Activated T-helper 2 cell treated with anti-CD3 and anti-CD28 coated beads, Interferon-gamma antibody, Interleukin-2, Interleukin-4, amounts not matched to agents 10 μg/mL and 5 μg/mL and 100 μg/mL, durations not matched to agents 14 hours and 24 hours and 36 hours (primary cell): ENCODE measurements around the gene CPED1. TPM values are rescaled to one million over a fixed set of nuclear protein-coding genes. Genes with fewer than 3 reads are reported as not detected.
"Not testable (repeated sequence)": the region's sequence is repeated elsewhere in the genome, so short reads cannot be mapped to it uniquely, and the experiment has no call there.

Source experiments
- DNase-seq: peaks from one replicate; pipeline ENCODE4 v3.0.0; 2021; ENCODE audit warnings: low spot score
- H3K27ac Mint-ChIP-seq: one replicate; pipeline ENCODE4 v1.8.0; 2021; ENCODE audit warnings: mixed read lengths
- H3K27me3 Mint-ChIP-seq: one replicate; pipeline ENCODE4 v1.8.0; 2021; ENCODE audit warnings: low read depth, mixed read lengths
- H3K36me3 Mint-ChIP-seq: one replicate; pipeline ENCODE4 v1.8.0; 2021; ENCODE audit warnings: low read depth, mixed read lengths
- H3K4me1 Mint-ChIP-seq: one replicate; pipeline ENCODE4 v1.8.0; 2021; ENCODE audit warnings: low read depth, mixed read lengths
- H3K4me3 Mint-ChIP-seq: one replicate; pipeline ENCODE4 v1.8.0; 2021; ENCODE audit warnings: low read depth, mild to moderate bottlenecking, moderate library complexity, mixed read lengths
- H3K9me3 Mint-ChIP-seq: one replicate; pipeline ENCODE4 v1.8.0; 2021; ENCODE audit warnings: mixed read lengths
- intact Hi-C: fragments of 100-400 bp; cut with micrococcal nuclease; formaldehyde crosslinking; loops from one replicate; pipeline ENCODE4 v1.15.1; 2023
- total RNA-seq: library from RNA; stranded (reverse); gene quantifications from 2 replicates; pipeline ENCODE4 v1.2.3, GENCODE V29; 2022

CPED1 gene
- total RNA-seq, 1 donor from 2014 or later = not detected

DNA sequence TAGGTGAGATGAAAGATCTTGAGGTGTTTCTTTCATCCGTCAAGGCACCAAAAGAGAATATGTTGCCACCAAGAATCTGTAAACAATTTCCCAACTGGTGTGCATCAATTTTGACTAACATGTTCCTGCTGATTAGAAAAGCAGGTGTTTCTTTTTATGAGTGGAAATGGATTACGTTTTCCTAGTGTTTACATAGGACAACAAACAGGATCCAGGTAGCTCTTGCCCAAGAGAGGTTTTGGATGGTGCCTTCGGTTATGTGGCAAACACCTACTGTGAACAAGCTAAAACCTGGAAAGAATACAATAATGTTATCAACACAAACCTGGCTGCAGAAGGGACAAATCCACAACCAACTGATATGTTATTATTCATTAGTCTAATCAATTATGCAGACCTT is 286.7 kb downstream of the CPED1 start:
- H3K4me3 Mint-ChIP-seq = no peak overlapping the region
- H3K27ac Mint-ChIP-seq = no peak overlapping the region
- no peaks in the 10 kb centered on the region for H3K9me3 Mint-ChIP-seq
- DNase-seq = no peak
- H3K36me3 Mint-ChIP-seq = no peaks in the 10 kb centered on the region
- intact Hi-C loops = no loop called here
- peaks cover 7% of the 10 kb centered on the region for H3K27me3 Mint-ChIP-seq
- H3K4me1 Mint-ChIP-seq = peaks cover 52% of the 10 kb centered on the region

DNA sequence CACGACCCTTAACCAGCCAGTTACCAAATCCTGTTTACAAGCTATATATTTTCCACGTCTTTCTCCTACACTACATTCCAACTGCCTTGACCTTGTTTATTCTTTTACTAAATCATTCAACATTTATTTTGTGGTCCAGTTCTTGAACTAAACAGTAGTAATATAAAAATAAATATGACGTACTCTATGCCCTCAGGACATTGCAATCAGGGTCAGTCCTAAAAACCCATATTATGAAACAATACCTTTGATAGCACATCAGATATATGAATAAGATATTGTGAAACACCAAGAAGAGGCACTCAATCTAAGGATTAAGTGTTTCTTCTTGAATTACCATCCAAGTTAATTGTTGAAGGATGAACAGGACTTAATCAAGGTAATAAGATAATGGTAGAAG is 287.8 kb downstream of the CPED1 start:
- Mint-ChIP-seq H3K4me1 (peaks cover 50% of the 10 kb centered on the region), H3K27me3 (peaks cover 7% of the 10 kb centered on the region), H3K9me3 (no peaks in the 10 kb centered on the region), H3K36me3 (no peaks in the 10 kb centered on the region), H3K4me3 (no peak overlapping the region), H3K27ac (no peak overlapping the region)
- no peak for DNase-seq
- intact Hi-C loops = no loop called here

DNA sequence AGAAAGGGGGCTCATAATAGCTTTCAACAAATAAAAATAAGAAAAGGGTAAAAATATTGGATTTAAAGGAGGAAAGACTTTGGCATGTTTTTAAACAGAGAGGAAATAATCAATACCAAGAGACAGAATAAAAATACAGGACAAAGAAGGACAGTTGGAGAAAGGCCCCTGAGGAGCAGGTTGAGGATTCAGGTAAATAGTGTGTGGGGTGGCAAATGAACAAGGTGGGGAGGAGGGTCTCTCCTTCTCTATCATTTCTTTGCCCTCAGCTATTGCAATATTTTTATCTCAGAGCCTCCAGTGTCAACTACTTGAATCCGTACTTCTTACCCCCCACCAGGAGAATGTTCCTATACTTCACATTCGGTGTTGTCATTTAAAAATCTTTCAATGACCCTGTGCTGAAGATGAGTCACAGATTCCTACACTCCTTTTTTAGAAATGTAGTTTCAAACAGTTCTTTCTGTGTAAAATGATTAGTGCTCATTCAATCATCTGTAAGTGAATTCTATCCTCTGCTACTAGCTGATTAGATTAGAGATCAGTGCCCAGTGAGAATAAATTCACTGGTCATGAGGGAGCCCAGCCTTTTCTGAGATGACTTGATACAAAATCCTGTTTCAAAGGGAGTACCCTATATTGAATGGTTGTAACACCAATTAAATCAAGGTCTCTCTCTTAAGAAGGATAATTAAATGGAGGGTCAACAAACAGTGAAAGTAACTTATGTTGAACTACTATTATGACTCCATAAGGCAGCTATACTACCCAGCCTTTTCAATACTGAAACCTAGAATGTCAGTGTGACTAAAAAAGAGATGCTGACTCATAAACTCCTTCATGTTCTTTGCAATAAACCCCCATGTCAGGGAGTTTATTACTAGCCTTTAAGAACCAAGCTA is 289.9 kb downstream of the CPED1 start:
- Mint-ChIP-seq H3K36me3 (no peaks in the 10 kb centered on the region), H3K27ac (peak overlapping the region; percentile 79), H3K27me3 (peaks cover 7% of the 10 kb centered on the region), H3K9me3 (no peaks in the 10 kb centered on the region), H3K4me3 (no peak overlapping the region), H3K4me1 (peaks cover 37% of the 10 kb centered on the region)
- intact Hi-C loops = loop anchor here (1.0 to 2.0 kb wide), 11 partner anchors 7 to 328 kb away; partner anchors contain the start of genes FAM3C and ING3
- no peak for DNase-seq

DNA sequence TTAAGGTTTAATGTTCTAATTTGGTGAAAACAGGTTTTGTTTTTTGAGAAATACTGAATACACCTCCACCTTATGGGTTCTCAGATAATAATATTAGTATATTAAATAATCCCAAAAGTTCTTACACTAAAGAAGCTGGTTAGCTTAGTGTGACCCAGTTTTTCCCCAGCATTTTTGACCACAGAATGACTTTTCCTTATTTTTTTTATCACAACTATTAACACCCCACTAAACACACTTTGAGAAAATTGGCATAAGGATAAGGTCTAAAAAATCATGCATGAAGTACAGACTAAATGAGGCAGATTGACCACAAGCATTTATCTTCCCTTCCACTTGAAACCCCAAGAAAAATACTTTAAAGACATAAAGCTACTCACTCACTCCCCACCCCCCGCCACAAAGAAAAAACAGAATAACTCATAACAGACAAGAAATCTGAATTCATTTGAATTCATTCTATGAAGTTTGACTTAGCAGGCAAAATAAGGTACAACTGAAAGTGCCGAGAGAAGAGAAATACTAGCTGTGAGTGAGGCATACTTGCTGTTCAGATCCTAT is 290.6 kb downstream of the CPED1 start:
- no peak for DNase-seq
- Mint-ChIP-seq H3K27ac (peak overlapping the region; percentile 73), H3K27me3 (peaks cover 7% of the 10 kb centered on the region), H3K4me1 (peaks cover 34% of the 10 kb centered on the region), H3K4me3 (peak overlapping the region; percentile 3), H3K36me3 (no peaks in the 10 kb centered on the region), H3K9me3 (peaks cover 5% of the 10 kb centered on the region)
- intact Hi-C loops = loop anchor here (1.0 to 2.0 kb wide), 9 partner anchors 8 to 328 kb away; partner anchors contain the start of genes FAM3C and ING3

DNA sequence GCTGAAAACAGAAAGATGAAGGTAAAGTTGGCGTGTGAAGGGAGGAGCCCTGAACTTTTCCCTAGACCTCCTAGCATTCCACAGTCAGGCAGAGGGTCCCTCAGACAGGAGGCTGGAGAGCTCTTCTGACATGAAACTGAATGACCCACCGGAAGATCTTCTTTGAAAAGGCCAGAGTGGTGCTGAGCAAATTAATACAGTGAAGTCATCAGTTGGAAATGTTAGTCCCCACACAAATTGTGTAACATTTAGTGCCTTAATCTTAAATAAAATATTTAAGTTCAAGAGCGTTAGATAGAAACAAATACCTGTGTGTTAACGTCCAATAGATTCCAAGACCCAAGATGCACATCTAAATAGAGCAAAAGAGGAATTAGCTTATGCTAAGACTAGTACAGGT is 291.3 kb downstream of the CPED1 start:
- Mint-ChIP-seq H3K9me3 (peaks cover 10% of the 10 kb centered on the region), H3K4me3 (no peak overlapping the region), H3K36me3 (no peaks in the 10 kb centered on the region), H3K27me3 (peaks cover 7% of the 10 kb centered on the region), H3K27ac (no peak overlapping the region), H3K4me1 (peaks cover 34% of the 10 kb centered on the region)
- DNase-seq = no peak
- intact Hi-C loops = loop anchor here (1.0 to 2.0 kb wide), 9 partner anchors 7 to 329 kb away; partner anchors contain the start of genes FAM3C and ING3

DNA sequence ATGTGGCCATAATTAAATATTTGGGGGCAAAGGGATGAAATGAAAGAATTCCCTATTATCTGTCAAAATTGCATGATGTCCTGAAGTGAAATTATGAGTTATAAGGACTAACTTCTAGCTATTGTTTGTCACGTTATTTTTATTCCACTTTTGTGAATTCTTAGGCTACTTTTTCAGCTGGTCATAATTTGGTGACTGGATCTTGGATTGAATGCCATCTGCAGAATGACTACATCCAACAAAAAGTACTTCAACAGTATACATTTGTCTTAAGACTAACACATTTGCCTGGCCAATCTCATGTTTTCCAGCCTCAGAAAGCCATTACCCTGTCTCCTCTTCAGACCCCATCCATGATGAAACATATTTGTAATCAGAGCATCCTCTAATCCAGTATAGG is 292.1 kb downstream of the CPED1 start:
- no peak overlapping the region for H3K4me3 Mint-ChIP-seq
- peaks cover 18% of the 10 kb centered on the region for H3K9me3 Mint-ChIP-seq

DNA sequence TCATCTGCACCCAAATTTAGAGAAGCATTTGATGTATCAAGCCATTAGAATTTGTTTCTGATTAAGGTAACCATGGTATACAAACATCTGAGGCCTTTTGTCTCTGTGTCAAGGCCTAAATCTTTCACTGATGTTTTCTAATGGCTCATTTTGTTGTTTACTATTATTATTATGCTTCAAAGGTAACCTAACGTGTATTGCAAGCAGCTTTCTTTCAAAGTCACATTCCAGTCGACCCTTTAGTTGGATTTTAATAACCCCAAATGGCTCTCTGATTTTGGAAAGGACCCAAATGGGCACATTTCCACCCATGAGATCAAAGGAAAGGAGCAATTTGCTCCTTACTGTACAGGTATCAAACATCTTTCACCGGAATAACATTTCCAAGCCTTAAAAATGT is 293.6 kb downstream of the CPED1 start:
- Mint-ChIP-seq H3K4me1 (peaks cover 35% of the 10 kb centered on the region), H3K27ac (no peak overlapping the region), H3K4me3 (no peak overlapping the region), H3K36me3 (peaks cover 12% of the 10 kb centered on the region), H3K9me3 (peaks cover 31% of the 10 kb centered on the region), H3K27me3 (peaks cover under 1% of the 10 kb centered on the region)
- no peak for DNase-seq
- intact Hi-C loops = no loop called here

More for the DNA sequence above, 292.1 kb downstream of the CPED1 start:
- Mint-ChIP-seq H3K4me1 (peaks cover 34% of the 10 kb centered on the region), H3K36me3 (peaks cover 5% of the 10 kb centered on the region), H3K27me3 (peaks cover 7% of the 10 kb centered on the region), H3K27ac (no peak overlapping the region)
- no peak for DNase-seq
- intact Hi-C loops = no loop called here

DNA sequence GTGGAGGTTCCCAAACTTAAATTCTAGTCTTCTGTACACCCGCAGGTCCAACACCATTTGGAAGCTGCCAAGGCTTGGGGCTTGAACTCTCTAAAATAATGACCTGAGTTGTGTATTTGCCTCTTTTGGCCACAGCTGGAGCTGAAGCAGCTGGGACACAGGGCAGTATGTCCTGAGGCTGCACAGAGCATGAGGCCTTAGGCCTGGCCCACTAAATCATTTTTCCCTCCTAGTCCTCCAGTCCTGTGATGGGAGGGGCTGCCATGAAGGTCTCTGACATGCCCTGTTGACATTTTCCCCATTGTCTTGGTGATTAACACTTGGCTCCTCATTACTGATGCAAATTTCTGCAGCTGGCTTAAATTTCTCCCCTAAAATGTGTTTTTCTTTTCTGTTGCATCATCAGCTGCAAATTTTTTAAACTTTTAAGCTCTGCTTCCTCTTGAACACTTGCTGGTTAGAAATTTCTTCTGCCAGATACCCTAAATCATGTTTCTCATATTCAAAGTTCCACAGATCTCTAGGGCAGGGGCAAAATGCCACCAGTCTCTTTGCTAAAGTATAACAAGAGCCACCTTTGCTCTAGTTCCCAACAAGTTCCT is 296.7 kb downstream of the CPED1 start:
- peaks cover 12% of the 10 kb centered on the region for H3K36me3 Mint-ChIP-seq

DNA sequence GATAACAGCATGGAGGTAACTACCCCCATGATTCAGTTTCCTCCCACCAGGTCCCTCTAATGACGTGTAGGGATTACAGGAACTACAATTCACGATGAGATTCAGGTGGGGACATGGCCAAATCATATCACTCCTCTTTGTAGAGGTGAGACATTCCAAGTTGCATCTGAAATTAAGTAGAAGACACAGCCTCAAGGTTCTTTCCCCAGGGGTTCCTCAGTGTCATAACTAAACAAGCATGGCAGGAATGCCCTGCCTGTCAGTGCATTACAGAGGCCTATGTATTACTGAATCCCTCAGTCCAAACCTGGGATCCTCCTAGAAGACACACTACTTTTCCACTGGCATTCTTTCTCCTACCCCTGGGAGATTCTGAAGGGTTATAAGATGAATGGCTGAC is 297.7 kb downstream of the CPED1 start:
- peaks cover 14% of the 10 kb centered on the region for H3K4me1 Mint-ChIP-seq
- H3K4me3 Mint-ChIP-seq = no peak overlapping the region
- DNase-seq = no peak
- peaks cover 37% of the 10 kb centered on the region for H3K9me3 Mint-ChIP-seq
- no peak overlapping the region for H3K27ac Mint-ChIP-seq
- no peaks in the 10 kb centered on the region for H3K27me3 Mint-ChIP-seq
- intact Hi-C loops = no loop called here
- peaks cover 12% of the 10 kb centered on the region for H3K36me3 Mint-ChIP-seq

More for the DNA sequence above, 296.7 kb downstream of the CPED1 start:
- no peak overlapping the region for H3K27ac Mint-ChIP-seq
- H3K4me1 Mint-ChIP-seq = peaks cover 15% of the 10 kb centered on the region
- intact Hi-C loops = no loop called here
- no peak overlapping the region for H3K4me3 Mint-ChIP-seq
- H3K27me3 Mint-ChIP-seq = no peaks in the 10 kb centered on the region
- H3K9me3 Mint-ChIP-seq = peaks cover 37% of the 10 kb centered on the region
- no peak for DNase-seq

DNA sequence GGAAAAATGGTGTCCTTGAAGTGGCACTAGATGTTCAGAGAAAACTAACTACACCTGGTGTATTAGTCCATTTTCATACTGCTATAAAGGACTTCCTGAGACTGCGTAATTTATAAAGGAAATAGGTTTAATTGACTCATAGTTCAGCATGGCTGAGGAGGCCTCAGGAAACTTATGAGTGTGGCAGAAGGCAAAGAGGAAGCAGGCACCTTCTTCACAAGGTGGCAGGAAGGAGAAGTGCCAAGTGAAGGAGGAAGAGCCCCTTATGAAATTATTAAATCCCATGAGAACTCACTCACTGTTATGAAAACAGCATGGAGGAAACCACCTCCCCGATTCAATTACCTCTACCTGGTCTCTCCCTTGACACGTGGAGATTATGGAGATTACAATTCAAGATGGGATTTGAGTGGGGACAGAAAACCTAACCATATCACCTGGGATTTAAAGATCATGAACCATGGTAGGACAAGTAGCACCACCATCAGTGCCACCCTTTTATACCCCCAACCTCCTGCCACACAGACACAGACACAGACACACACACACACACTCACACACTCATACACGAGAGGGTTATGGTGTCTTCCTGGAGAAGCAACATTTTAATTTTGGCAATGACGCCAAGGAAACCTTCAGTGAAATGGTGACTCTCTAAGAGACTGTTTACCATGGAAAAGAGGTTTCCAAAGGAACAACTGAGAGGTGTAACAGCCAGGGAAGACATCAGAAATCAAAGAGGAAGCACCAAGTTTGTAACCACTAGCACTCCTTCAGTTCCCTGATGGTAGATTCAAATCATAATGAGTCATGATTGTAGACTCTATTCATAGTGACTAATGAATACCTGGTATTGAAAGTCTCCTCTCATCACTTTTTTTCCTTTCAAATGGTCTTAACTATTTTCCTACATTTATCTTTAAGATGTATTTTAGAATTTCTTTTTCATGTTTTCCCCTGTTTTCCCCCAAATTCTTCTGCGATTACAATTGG is 298.5 kb downstream of the CPED1 start:
- Mint-ChIP-seq H3K4me1 (peaks cover 12% of the 10 kb centered on the region), H3K27ac (peak overlapping the region; percentile 26), H3K9me3 (peaks cover 37% of the 10 kb centered on the region), H3K27me3 (no peaks in the 10 kb centered on the region), H3K4me3 (no peak overlapping the region), H3K36me3 (peaks cover 12% of the 10 kb centered on the region)
- DNase-seq = no peak
- intact Hi-C loops = loop anchor here (1.0 kb wide), 1 partner anchor 8 kb away; no protein-coding TSS in a partner anchor

DNA sequence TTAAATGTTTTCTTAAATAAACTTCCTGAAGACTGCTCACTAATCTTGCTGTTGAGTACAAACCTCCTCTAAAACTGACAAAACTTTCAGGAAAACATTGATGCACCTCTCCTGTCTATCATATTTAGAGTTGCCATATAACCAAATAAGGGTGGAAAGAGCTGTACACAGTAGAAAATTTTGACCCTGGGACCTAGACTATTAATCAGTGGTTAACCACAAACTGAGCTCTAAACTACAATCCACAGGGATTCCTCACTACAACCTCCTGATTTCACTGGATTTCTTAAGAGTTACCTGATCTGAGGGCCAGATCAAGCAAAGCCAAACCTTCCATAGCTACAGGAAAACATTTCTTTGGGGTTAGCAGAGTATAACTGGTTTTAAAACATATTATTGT is 300.4 kb downstream of the CPED1 start:
- peaks cover 35% of the 10 kb centered on the region for H3K9me3 Mint-ChIP-seq
- intact Hi-C loops = no loop called here
- no peak overlapping the region for H3K4me3 Mint-ChIP-seq
- H3K4me1 Mint-ChIP-seq = peaks cover 12% of the 10 kb centered on the region
- no peaks in the 10 kb centered on the region for H3K27me3 Mint-ChIP-seq
- H3K27ac Mint-ChIP-seq = no peak overlapping the region
- peaks cover 12% of the 10 kb centered on the region for H3K36me3 Mint-ChIP-seq
- DNase-seq = no peak

DNA sequence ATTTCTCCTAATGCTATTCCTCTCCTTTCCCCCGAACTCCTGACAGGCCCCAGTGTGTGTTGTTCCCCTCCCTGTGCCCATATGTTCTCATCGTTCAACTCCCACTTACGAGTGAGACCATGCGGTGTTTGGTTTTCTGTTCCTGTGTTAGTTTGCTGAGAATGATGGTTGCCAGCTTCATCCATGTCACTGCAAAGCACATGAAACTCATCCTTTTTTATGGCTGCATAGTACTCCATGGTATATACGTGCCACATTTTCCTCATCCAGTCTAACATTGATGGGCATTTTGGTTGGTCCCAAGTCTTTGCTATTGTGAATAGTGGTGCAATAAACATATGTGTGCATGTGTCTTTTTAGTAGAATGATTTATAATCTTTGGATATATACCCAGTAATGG is 301.4 kb downstream of the CPED1 start:
- intact Hi-C loops, H3K27ac Mint-ChIP-seq, DNase-seq, H3K4me3 Mint-ChIP-seq, H3K27me3 Mint-ChIP-seq: not testable (repeated sequence)
- peaks cover 12% of the 10 kb centered on the region for H3K36me3 Mint-ChIP-seq
- H3K4me1 Mint-ChIP-seq = peaks cover 12% of the 10 kb centered on the region
- H3K9me3 Mint-ChIP-seq = peaks cover 26% of the 10 kb centered on the region
